OCI-LY7 (cell line): ENCODE results near the gene GJA9.

ENCODE experiments used
- CTCF ChIP-seq: fragments of 200-600 bp; sonication (generic); conservative IDR thresholded peaks from 2 replicates; pipeline ENCODE4 v1.5.1; 2014; ENCODE audit warnings: mild to moderate bottlenecking, antibody characterized with exemption, low read length, moderate library complexity, mixed read lengths
- EZH2phosphoT487 ChIP-seq: fragments of 200-600 bp; sonication (generic); IDR thresholded peaks from 2 replicates; pipeline ENCODE4 v1.6.1; 2018; ENCODE audit warnings: low read depth, borderline replicate concordance, mild to moderate bottlenecking, mixed run types, antibody characterized with exemption, low read length, moderate library complexity, mixed read lengths

GRCh38 chr1:38875811-38876210 is 5.6 kb downstream of the GJA9 start:
- no peak for TF ChIP-seq CTCF
- no peak for TF ChIP-seq EZH2phosphoT487
